GM18907 (cell line): ENCODE data around the gene TNS1.

Experiments used
- ATAC-seq: cut with Tn5 transposase; IDR thresholded peaks from one replicate; pipeline ENCODE4 v1.9.1; 2021; ENCODE audit warnings: mild to moderate bottlenecking, moderate library complexity; ENCODE audit not compliant: unreplicated experiment

TNS1 gene

GRCh38 chr2:217964275-217965161 lies 38.3 kb downstream of the TNS1 start:
- no peak for ATAC-seq

- ATAC-seq, result no peak
These were observed 42.4 kb downstream of the TNS1 start for GRCh38 chr2:217960351-217960750.

- ATAC-seq, result no peak
These were observed 43.1 kb downstream of the TNS1 start for GRCh38 chr2:217959723-217960122.

- ATAC-seq, result no peak
These were observed 43.9 kb downstream of the TNS1 start for GRCh38 chr2:217958884-217959225.

GRCh38 chr2:217958206-217958883 lies 44.5 kb downstream of the TNS1 start:
- ATAC-seq, result no peak

- no peak for ATAC-seq
These were observed 46.0 kb downstream of the TNS1 start for GRCh38 chr2:217956586-217957457.

GRCh38 chr2:217955881-217956493 lies 46.8 kb downstream of the TNS1 start:
- ATAC-seq, result no peak

GRCh38 chr2:217954971-217955740 lies 47.6 kb downstream of the TNS1 start:
- ATAC-seq, result no peak

- no peak for ATAC-seq
These were observed 48.3 kb downstream of the TNS1 start for GRCh38 chr2:217954469-217954868.

GRCh38 chr2:217954051-217954450 lies 48.7 kb downstream of the TNS1 start:
- ATAC-seq, result no peak

GRCh38 chr2:217953531-217953932 lies 49.3 kb downstream of the TNS1 start:
- no peak for ATAC-seq

- ATAC-seq, result no peak
These were observed 49.7 kb downstream of the TNS1 start for GRCh38 chr2:217953011-217953481.

GRCh38 chr2:217952409-217952808 lies 50.4 kb downstream of the TNS1 start:
- no peak for ATAC-seq

GRCh38 chr2:217951521-217952247 lies 51.1 kb downstream of the TNS1 start:
- ATAC-seq, result no peak

GRCh38 chr2:217951091-217951490 lies 51.7 kb downstream of the TNS1 start:
- no peak for ATAC-seq

GRCh38 chr2:217950401-217950871 lies 52.4 kb downstream of the TNS1 start:
- ATAC-seq, result no peak

- ATAC-seq, result no peak
These were observed 53.3 kb downstream of the TNS1 start for GRCh38 chr2:217949447-217949846.

GRCh38 chr2:217948897-217949296 lies 53.9 kb downstream of the TNS1 start:
- no peak for ATAC-seq

- ATAC-seq, result no peak
These were observed 54.4 kb downstream of the TNS1 start for GRCh38 chr2:217948351-217948791.
